H1 (cell line): ENCODE results near the gene GRM5. TPM values are rescaled to one million over a fixed set of nuclear protein-coding genes. Genes with fewer than 3 reads are reported as not detected.
"Not testable (repeated sequence)": the region's sequence is repeated elsewhere in the genome, so short reads cannot be mapped to it uniquely, and the experiment has no call there.

Experiments
- CTCF ChIA-PET: fragments of 300-600 bp; sonication (Branson Sonifier 250); formaldehyde crosslinking; loops from one replicate; lab custom pipeline; 2021; ENCODE audit not compliant: partially characterized antibody; lab: Charles Lee
- POLR2A ChIA-PET: fragments of 300-600 bp; sonication (Branson Sonifier 250); formaldehyde crosslinking; loops from one replicate; lab custom pipeline; 2021; ENCODE audit warnings: inconsistent platforms; ENCODE audit not compliant: partially characterized antibody; lab: Charles Lee
- DNase-seq, 2 experiments: peaks; one replicate each; pipeline versions ENCODE4 v3.0.0 to v3.0.0-alpha.2; 2010 to 2022; ENCODE audit warnings: low spot score in 2 of 2, low read depth in 1 of 2, mixed read lengths in 1 of 2
- FAIRE-seq: peaks from 2 replicates; lab custom pipeline; 2011; peaks lifted over from hg19 to GRCh38; lab: Jason Lieb, UNC
- H2AFZ ChIP-seq: 2 replicates; pipeline ENCODE4 v1.8.1; 2012; ENCODE audit warnings: low read length, inconsistent platforms
- H2AK5ac ChIP-seq: 2 replicates; pipeline ENCODE4 v1.6.1; 2013; ENCODE audit warnings: low read depth, low read length
- H2BK120ac ChIP-seq: replicated peaks from 2 replicates; pipeline ENCODE3; 2013; ENCODE audit warnings: low read depth, low read length, inconsistent platforms
- H2BK12ac ChIP-seq: 2 replicates; pipeline ENCODE4 v1.6.1; 2013; ENCODE audit warnings: low read depth, low read length
- H2BK15ac ChIP-seq: 2 replicates; pipeline ENCODE4 v1.6.1; 2013; ENCODE audit warnings: low read length
- H2BK20ac ChIP-seq: 2 replicates; pipeline ENCODE4 v1.6.1; 2013; ENCODE audit warnings: low read length
- H2BK5ac ChIP-seq: 2 replicates; pipeline ENCODE4 v1.6.1; 2013; ENCODE audit warnings: low read depth, low read length
- H3K14ac ChIP-seq: 2 replicates; pipeline ENCODE4 v1.6.1; 2013; ENCODE audit warnings: inconsistent platforms; ENCODE audit not compliant: insufficient read length
- H3K18ac ChIP-seq: 2 replicates; pipeline ENCODE4 v1.6.1; 2013; ENCODE audit warnings: low read length; ENCODE audit errors: extremely low read depth
- H3K23ac ChIP-seq: 2 replicates; pipeline ENCODE4 v1.6.1; 2013; ENCODE audit warnings: inconsistent platforms; ENCODE audit not compliant: insufficient read length
- H3K23me2 ChIP-seq: 2 replicates; pipeline ENCODE4 v1.6.1; 2013; ENCODE audit warnings: low read depth, low read length
- H3K27ac ChIP-seq: 2 replicates; pipeline ENCODE4 v1.6.1; 2011; ENCODE audit warnings: low read depth, low read length, inconsistent platforms
- H3K27me3 ChIP-seq, 4 experiments: replicated peaks in 1 of 4; 1 replicate in 1 of 4; 2 replicates in 3 of 4; pipeline versions ENCODE4 v1.6.1 to v1.8.1; 2011 to 2013; ENCODE audit warnings: low read length in 3 of 4, mild to moderate bottlenecking in 3 of 4, inconsistent platforms in 2 of 4, mixed read lengths in 2 of 4, moderate library complexity in 1 of 4; ENCODE audit not compliant: control insufficient read depth in 3 of 4, insufficient read depth in 3 of 4; ENCODE audit errors: extremely low read depth in 1 of 4
- H3K36me3 ChIP-seq, 4 experiments: 2 replicates each; pipeline versions ENCODE4 v1.6.1 to v1.8.1; 2011 to 2013; ENCODE audit warnings: mild to moderate bottlenecking in 4 of 4, low read length in 3 of 4, moderate library complexity in 2 of 4, control low read depth in 1 of 4, inconsistent platforms in 1 of 4; ENCODE audit not compliant: insufficient read depth in 4 of 4, control insufficient read depth in 2 of 4
- H3K4ac ChIP-seq: replicated peaks from 2 replicates; pipeline ENCODE3; 2013; ENCODE audit warnings: low read length, low read depth, mixed read lengths, inconsistent platforms; ENCODE audit not compliant: insufficient read length
- H3K4me1 ChIP-seq, 4 experiments: replicated peaks in 1 of 4; 1 replicate in 1 of 4; 2 replicates in 3 of 4; pipeline versions ENCODE4 v1.6.1 to v1.8.1; 2011 to 2013; ENCODE audit warnings: low read length in 3 of 4, inconsistent platforms in 2 of 4, mixed read lengths in 1 of 4; ENCODE audit not compliant: insufficient read depth in 4 of 4, control insufficient read depth in 3 of 4
- H3K4me2 ChIP-seq, 2 experiments: 2 replicates each; pipeline versions ENCODE4 v1.6.1 to v1.8.1; 2011 to 2013; ENCODE audit warnings: low read depth in 2 of 2, low read length in 2 of 2, control low read depth in 1 of 2, inconsistent platforms in 1 of 2, mild to moderate bottlenecking in 1 of 2; ENCODE audit not compliant: insufficient read depth in 1 of 2
- H3K4me3 ChIP-seq, 4 experiments: fragments of 200-600, 300-600 bp in 1 of 4; sonication (generic), shearing (Covaris generic), sonication (Bioruptor Twin) in 1 of 4; 2 replicates each; pipeline versions ENCODE4 v1.5.1 to v1.8.1; 2011 to 2016; ENCODE audit warnings: low read length in 4 of 4, low read depth in 3 of 4, control low read depth in 2 of 4, inconsistent platforms in 2 of 4, mild to moderate bottlenecking in 2 of 4, mixed read lengths in 1 of 4, moderate library complexity in 1 of 4; ENCODE audit not compliant: insufficient read depth in 2 of 4; ENCODE audit errors: extremely low read depth in 1 of 4
- H3K56ac ChIP-seq: replicated peaks from 2 replicates; pipeline ENCODE3; 2013; ENCODE audit warnings: low read depth, mild to moderate bottlenecking, mixed read lengths, low read length, inconsistent platforms; ENCODE audit not compliant: insufficient read length
- H3K79me1 ChIP-seq: 2 replicates; pipeline ENCODE4 v1.6.1; 2013; ENCODE audit warnings: low read depth, low read length, control low read depth
- H3K79me2 ChIP-seq, 2 experiments: 2 replicates each; pipeline versions ENCODE4 v1.6.1 to v1.8.1; 2012 to 2013; ENCODE audit warnings: low read length in 2 of 2, mild to moderate bottlenecking in 2 of 2, inconsistent platforms in 1 of 2; ENCODE audit not compliant: insufficient read depth in 2 of 2, control insufficient read depth in 1 of 2
- H3K9ac ChIP-seq, 4 experiments: replicated peaks in 1 of 4; 1 replicate in 1 of 4; 2 replicates in 3 of 4; pipeline versions ENCODE4 v1.6.1 to v1.8.1; 2011 to 2013; ENCODE audit warnings: low read depth in 3 of 4, low read length in 3 of 4, control low read depth in 2 of 4, mild to moderate bottlenecking in 2 of 4, moderate library complexity in 2 of 4, inconsistent platforms in 1 of 4; ENCODE audit errors: extremely low read depth in 1 of 4
- H3K9me3 ChIP-seq, 2 experiments: 2 replicates each; pipeline versions ENCODE4 v1.6.1 to v1.8.1; 2012 to 2013; ENCODE audit warnings: mild to moderate bottlenecking in 2 of 2, moderate library complexity in 2 of 2, control low read depth in 1 of 2, inconsistent platforms in 1 of 2, low read depth in 1 of 2, low read length in 1 of 2, mixed read lengths in 1 of 2; ENCODE audit not compliant: insufficient read depth in 2 of 2
- H4K20me1 ChIP-seq, 2 experiments: replicated peaks in 1 of 2; 2 replicates each; pipeline versions ENCODE3 to v1.8.1; 2011 to 2013; ENCODE audit warnings: inconsistent platforms in 2 of 2, low read length in 2 of 2, mild to moderate bottlenecking in 1 of 2; ENCODE audit not compliant: insufficient read depth in 2 of 2, control insufficient read depth in 1 of 2
- H4K5ac ChIP-seq: 2 replicates; pipeline ENCODE4 v1.6.1; 2013; ENCODE audit warnings: low read length, low read depth, mixed read lengths, inconsistent platforms; ENCODE audit not compliant: insufficient read length
- H4K8ac ChIP-seq: 2 replicates; pipeline ENCODE4 v1.8.0; 2013; ENCODE audit warnings: mild to moderate bottlenecking, moderate library complexity, low read length, inconsistent platforms; ENCODE audit not compliant: insufficient read depth; ENCODE audit errors: extremely low read depth
- H4K91ac ChIP-seq: replicated peaks from 2 replicates; pipeline ENCODE3; 2013; ENCODE audit warnings: low read length, mixed read lengths, inconsistent platforms; ENCODE audit not compliant: insufficient read length
- SIN3A ChIP-seq, 2 experiments: IDR thresholded peaks in 1 of 2; conservative IDR thresholded peaks in 1 of 2; 2 replicates each; pipeline ENCODE4 v1.6.1; 2011 to 2012; ENCODE audit warnings: low read length in 2 of 2, improper control_type of control experiment in 1 of 2, low read depth in 1 of 2, mild to moderate bottlenecking in 1 of 2
- polyA plus RNA-seq, 7 experiments: library from polyadenylated mRNA; depleted of rRNA in 3 of 7; stranded (reverse) in 5 of 7; unstranded in 2 of 7; fragments of >200 nt in 5 of 7; fragments of 200-250 nt in 2 of 7; gene quantifications; 1 replicate in 5 of 7; 2 replicates in 1 of 7; 4 replicates in 1 of 7; pipeline versions ENCODE4 v1.2.1 to v1.2.3, GENCODE V29; 2011 to 2013; ENCODE audit warnings: missing spikeins in 2 of 7, mixed read lengths in 2 of 7
- total RNA-seq: library from RNA; stranded (reverse); fragmentation: NEBNext Ultra II Directional; extraction: Animal tissue kit (Norgen Biotek cat#: 25700); gene quantifications from 2 replicates; pipeline ENCODE4 v1.2.1, GENCODE V29; 2021

Gene GRM5
- total and polyA plus RNA-seq, 2 of the 8 experiments (the other 6 are each of a cell fraction or from before 2014, with no cell fraction given), result 0.15 to 0.43 TPM

- Histone ChIP-seq H3K56ac (no peak overlapping the region), H3K79me1 (no peaks in the 10 kb centered on the region), H4K8ac (no peak overlapping the region), H2BK5ac (no peak overlapping the region), H3K4ac (no peak overlapping the region), H2BK15ac (no peak overlapping the region), H3K4me1 (no peaks in the 10 kb centered on the region; a peak in 1 of 7 replicates), H3K9me3 (no peaks in the 10 kb centered on the region), H3K4me3 (no peak overlapping the region), H4K91ac (no peak overlapping the region), H3K18ac (no peak overlapping the region), H4K5ac (no peak overlapping the region), H2BK12ac (no peak overlapping the region), H3K23ac (no peak overlapping the region), H3K79me2 (no peaks in the 10 kb centered on the region), H4K20me1 (no peaks in the 10 kb centered on the region), H2AK5ac (no peak overlapping the region), H3K14ac (no peak overlapping the region), H2AFZ (no peak overlapping the region), H3K27ac (no peak overlapping the region), H3K23me2 (no peaks in the 10 kb centered on the region), H3K27me3 (no peaks in the 10 kb centered on the region), H3K36me3 (no peaks in the 10 kb centered on the region), H3K4me2 (no peak overlapping the region), H2BK20ac (no peak overlapping the region), H2BK120ac (no peak overlapping the region), H3K9ac (no peak overlapping the region)
- CTCF ChIA-PET, result no interaction called here
- FAIRE-seq (no peak), DNase-seq (no peak)
- TF ChIP-seq SIN3A (conservative IDR thresholded peaks at IDR 0.05 in 1 of 2, IDR thresholded peaks at IDR 0.05 in 1 of 2; ENCODE audit: low read depth in 1 of 2, low read length in 2 of 2), result no peak
- POLR2A ChIA-PET, result no interaction called here
These were observed 114.8 kb downstream of the GRM5 start for GRCh38 chr11:88950975-88951374.

GRCh38 chr11:88948908-88949307 lies 116.9 kb downstream of the GRM5 start:
- H4K20me1 ChIP-seq, H4K91ac ChIP-seq, H3K56ac ChIP-seq, DNase-seq, H3K23me2 ChIP-seq, H3K79me2 ChIP-seq, H3K4me3 ChIP-seq, H3K18ac ChIP-seq, H2BK5ac ChIP-seq, CTCF ChIA-PET, H3K23ac ChIP-seq, H2BK20ac ChIP-seq, H2BK120ac ChIP-seq, H3K27ac ChIP-seq, H3K9me3 ChIP-seq, H2BK15ac ChIP-seq, H2BK12ac ChIP-seq, H3K4ac ChIP-seq, H4K5ac ChIP-seq, H2AK5ac ChIP-seq, H4K8ac ChIP-seq, H3K4me1 ChIP-seq, H2AFZ ChIP-seq, POLR2A ChIA-PET, H3K79me1 ChIP-seq, H3K36me3 ChIP-seq, H3K27me3 ChIP-seq, H3K4me2 ChIP-seq, H3K14ac ChIP-seq, H3K9ac ChIP-seq: not testable (repeated sequence)
- FAIRE-seq, result peak; percentile 19
